ENCODE data around the gene CDO1. TPM values are rescaled to one million over a fixed set of nuclear protein-coding genes. Genes with fewer than 3 reads are reported as not detected.
"Not testable (repeated sequence)": the region's sequence is repeated elsewhere in the genome, so short reads cannot be mapped to it uniquely, and the experiment has no call there.

The CDO1 gene
- total RNA-seq, 2 experiments from 2014 or later, result 0.16 to 0.55 TPM

GRCh38 chr5:115825948-115826347, 9.5 kb upstream of the CDO1 start:
- CTCF ChIA-PET, result interaction anchor here (1.1 to 1.3 kb wide), 2 partner anchors 14 to 190 kb away, joined by 4 read pairs; no protein-coding TSS in a partner anchor
- H3K36me3 Mint-ChIP-seq (ENCODE audit: low read depth), result peaks cover 22% of the 10 kb centered on the region

GRCh38 chr5:115824983-115825382, 8.5 kb upstream of the CDO1 start:
- ATAC-seq; H3K27ac Mint-ChIP-seq; H3K4me3 Mint-ChIP-seq; POLR2A ChIA-PET; DNase-seq; intact Hi-C loops (cut with DNase I, micrococcal nuclease); H3K4me1 Mint-ChIP-seq: not testable (repeated sequence)
- H3K27me3 Mint-ChIP-seq, result peaks cover 11% of the 10 kb centered on the region
- CTCF ChIA-PET, result interaction anchor here (1.1 kb wide), 1 partner anchor 189 kb away, joined by 4 read pairs; no protein-coding TSS in a partner anchor
- peaks cover 20% of the 10 kb centered on the region for H3K9me3 Mint-ChIP-seq (ENCODE audit: low read depth)
- peaks cover 20% of the 10 kb centered on the region for H3K36me3 Mint-ChIP-seq (ENCODE audit: low read depth)

More at GRCh38 chr5:115825948-115826347, 9.5 kb upstream of the CDO1 start:
- Mint-ChIP-seq H3K9me3 (ENCODE audit: low read depth) (peaks cover 20% of the 10 kb centered on the region), H3K27ac (no peak overlapping the region), H3K27me3 (peaks cover 3% of the 10 kb centered on the region), H3K4me1 (no peaks in the 10 kb centered on the region), H3K4me3 (no peak overlapping the region)
- POLR2A ChIA-PET, result no interaction called here
- ATAC-seq (no peak), DNase-seq (no peak)
- intact Hi-C loops (cut with DNase I, micrococcal nuclease), result no loop called here

- peaks cover 7% of the 10 kb centered on the region for H3K4me1 Mint-ChIP-seq
- H3K9me3 Mint-ChIP-seq (ENCODE audit: low read depth), result peaks cover 10% of the 10 kb centered on the region
- DNase-seq (no peak), ATAC-seq (no peak)
- peaks cover 35% of the 10 kb centered on the region for H3K27me3 Mint-ChIP-seq
- no peaks in the 10 kb centered on the region for H3K36me3 Mint-ChIP-seq (ENCODE audit: low read depth)
- ChIA-PET CTCF (no interaction called here), POLR2A (no interaction called here)
- H3K4me3 Mint-ChIP-seq, result no peak overlapping the region
- no peak overlapping the region for H3K27ac Mint-ChIP-seq
- intact Hi-C loops (cut with DNase I, micrococcal nuclease), result no loop called here
These were observed 4.4 kb upstream of the CDO1 start for GRCh38 chr5:115820846-115821245.

GRCh38 chr5:115818821-115819220, 2.4 kb upstream of the CDO1 start:
- Mint-ChIP-seq H3K4me3 (no peak overlapping the region), H3K27ac (no peak overlapping the region), H3K36me3 (ENCODE audit: low read depth) (no peaks in the 10 kb centered on the region), H3K9me3 (ENCODE audit: low read depth) (peaks cover under 1% of the 10 kb centered on the region), H3K27me3 (peaks cover 53% of the 10 kb centered on the region), H3K4me1 (peaks cover 17% of the 10 kb centered on the region)
- ATAC-seq (no peak), DNase-seq (no peak)
- intact Hi-C loops (cut with DNase I, micrococcal nuclease), result loop anchor here in 1 of 2 experiments (10.0 kb wide), 1 partner anchor 756 kb away; the partner anchor contains the start of gene SEMA6A
- ChIA-PET POLR2A (no interaction called here), CTCF (interaction anchor here (1.0 to 1.5 kb wide), 3 partner anchors 8 to 21 kb away, joined by 4 to 5 read pairs (median 4); no protein-coding TSS in a partner anchor)

- H3K27ac Mint-ChIP-seq, result no peak overlapping the region
- ChIA-PET POLR2A (no interaction called here), CTCF (no interaction called here)
- ATAC-seq (no peak), DNase-seq (no peak)
- H3K27me3 Mint-ChIP-seq, result peaks cover 59% of the 10 kb centered on the region
- H3K4me1 Mint-ChIP-seq, result peaks cover 19% of the 10 kb centered on the region
- intact Hi-C loops (cut with DNase I, micrococcal nuclease), result loop anchor here in 1 of 2 experiments (10.0 kb wide), 1 partner anchor 757 kb away; the partner anchor contains the start of gene SEMA6A
- no peaks in the 10 kb centered on the region for H3K9me3 Mint-ChIP-seq (ENCODE audit: low read depth)
- H3K36me3 Mint-ChIP-seq (ENCODE audit: low read depth), result no peaks in the 10 kb centered on the region
- no peak overlapping the region for H3K4me3 Mint-ChIP-seq
These were observed 927 bp upstream of the CDO1 start for GRCh38 chr5:115817386-115817785.

- Mint-ChIP-seq H3K27ac (no peak overlapping the region), H3K27me3 (peaks cover 68% of the 10 kb centered on the region), H3K4me3 (peak overlapping the region; percentile 69), H3K9me3 (ENCODE audit: low read depth) (no peaks in the 10 kb centered on the region), H3K36me3 (ENCODE audit: low read depth) (no peaks in the 10 kb centered on the region), H3K4me1 (peaks cover 22% of the 10 kb centered on the region)
- intact Hi-C loops (cut with DNase I, micrococcal nuclease), result loop anchor here in 1 of 2 experiments (10.0 kb wide), 1 partner anchor 759 kb away; the partner anchor contains the start of gene SEMA6A
- POLR2A ChIA-PET, result no interaction called here
- DNase-seq (peak; percentile 14), ATAC-seq (no peak)
- CTCF ChIA-PET, result interaction anchor here (0.8 kb wide), 1 partner anchor 16 kb away, joined by 6 read pairs; no protein-coding TSS in a partner anchor
These were observed 700 bp downstream of the CDO1 start for GRCh38 chr5:115815693-115816225.

- Mint-ChIP-seq H3K36me3 (ENCODE audit: low read depth) (no peaks in the 10 kb centered on the region), H3K9me3 (ENCODE audit: low read depth) (no peaks in the 10 kb centered on the region), H3K4me3 (peak overlapping the region; percentile 26), H3K27me3 (peaks cover 64% of the 10 kb centered on the region), H3K4me1 (peaks cover 22% of the 10 kb centered on the region), H3K27ac (no peak overlapping the region)
- ATAC-seq (peak; percentile 34), DNase-seq (peak; percentile 13)
- CTCF ChIA-PET, result no interaction called here
- intact Hi-C loops (cut with DNase I, micrococcal nuclease), result loop anchor here in 1 of 2 experiments (10.0 kb wide), 1 partner anchor 760 kb away; the partner anchor contains the start of gene SEMA6A
- POLR2A ChIA-PET, result no interaction called here
These were observed 1.3 kb downstream of the CDO1 start for GRCh38 chr5:115815006-115815692.

GRCh38 chr5:115813719-115814118, 2.7 kb downstream of the CDO1 start:
- no peak for ATAC-seq
- Mint-ChIP-seq H3K4me3 (no peak overlapping the region), H3K9me3 (ENCODE audit: low read depth) (no peaks in the 10 kb centered on the region), H3K36me3 (ENCODE audit: low read depth) (no peaks in the 10 kb centered on the region), H3K27me3 (peaks cover 59% of the 10 kb centered on the region), H3K4me1 (peaks cover 22% of the 10 kb centered on the region), H3K27ac (no peak overlapping the region)
- peak; percentile 15 for DNase-seq
- intact Hi-C loops (cut with DNase I, micrococcal nuclease), result loop anchor here in 1 of 2 experiments (10.0 kb wide), 1 partner anchor 761 kb away; the partner anchor contains the start of gene SEMA6A
- CTCF ChIA-PET, result no interaction called here
- POLR2A ChIA-PET, result no interaction called here

- H3K4me3 Mint-ChIP-seq, result no peak overlapping the region
- DNase-seq (no peak), ATAC-seq (no peak)
- POLR2A ChIA-PET, result no interaction called here
- CTCF ChIA-PET, result no interaction called here
- H3K27me3 Mint-ChIP-seq, result peaks cover 55% of the 10 kb centered on the region
- peaks cover 26% of the 10 kb centered on the region for H3K4me1 Mint-ChIP-seq
- H3K36me3 Mint-ChIP-seq (ENCODE audit: low read depth), result no peaks in the 10 kb centered on the region
- H3K9me3 Mint-ChIP-seq (ENCODE audit: low read depth), result no peaks in the 10 kb centered on the region
- intact Hi-C loops (cut with DNase I, micrococcal nuclease), result loop anchor here in 1 of 2 experiments (10.0 kb wide), 1 partner anchor 762 kb away; the partner anchor contains the start of gene SEMA6A
- no peak overlapping the region for H3K27ac Mint-ChIP-seq
These were observed 4.1 kb downstream of the CDO1 start for GRCh38 chr5:115812372-115812771.

- POLR2A ChIA-PET, result no interaction called here
- no peak overlapping the region for H3K27ac Mint-ChIP-seq
- intact Hi-C loops (cut with DNase I, micrococcal nuclease), result loop anchor here in 1 of 2 experiments (10.0 kb wide), 1 partner anchor 763 kb away; the partner anchor contains the start of gene SEMA6A
These were observed 5.1 kb downstream of the CDO1 start for GRCh38 chr5:115811406-115811805.

GRCh38 chr5:115810761-115811160, 5.7 kb downstream of the CDO1 start:
- intact Hi-C loops (cut with DNase I, micrococcal nuclease), result loop anchor here in 1 of 2 experiments (10.0 kb wide), 1 partner anchor 764 kb away; the partner anchor contains the start of gene SEMA6A
- Mint-ChIP-seq H3K36me3 (ENCODE audit: low read depth) (no peaks in the 10 kb centered on the region), H3K9me3 (ENCODE audit: low read depth) (no peaks in the 10 kb centered on the region), H3K4me3 (no peak overlapping the region), H3K27ac (no peak overlapping the region), H3K4me1 (peaks cover 19% of the 10 kb centered on the region), H3K27me3 (peaks cover 46% of the 10 kb centered on the region)
- DNase-seq (no peak), ATAC-seq (no peak)
- ChIA-PET POLR2A (no interaction called here), CTCF (interaction anchor here (0.7 kb wide), 2 partner anchors 29 to 271 kb away, joined by 4 to 5 read pairs; no protein-coding TSS in a partner anchor)

More at GRCh38 chr5:115811406-115811805, 5.1 kb downstream of the CDO1 start:
- H3K27me3 Mint-ChIP-seq, result peaks cover 50% of the 10 kb centered on the region
- no peaks in the 10 kb centered on the region for H3K9me3 Mint-ChIP-seq (ENCODE audit: low read depth)
- no peak overlapping the region for H3K4me3 Mint-ChIP-seq
- CTCF ChIA-PET, result no interaction called here
- peaks cover 23% of the 10 kb centered on the region for H3K4me1 Mint-ChIP-seq
- ATAC-seq, result no peak
- no peaks in the 10 kb centered on the region for H3K36me3 Mint-ChIP-seq (ENCODE audit: low read depth)
- DNase-seq, result no peak

Measured in activated CD4-positive, alpha-beta T cell treated with anti-CD3 and anti-CD28 coated beads for 36 hours (primary cell).